ENCODE results near the gene SLC6A7. TPM values are rescaled to one million over a fixed set of nuclear protein-coding genes. Genes with fewer than 3 reads are reported as not detected.
"Not testable (repeated sequence)": the region's sequence is repeated elsewhere in the genome, so short reads cannot be mapped to it uniquely, and the experiment has no call there.

Gene SLC6A7
- total RNA-seq, 2 experiments from 2014 or later, result not detected

GRCh38 chr5:150224483-150225027 is 34.7 kb downstream of the SLC6A7 start:
- CTCF ChIA-PET, result interaction anchor here (1.1 to 2.3 kb wide), 2 partner anchors 94 to 606 kb away, joined by 3 to 7 read pairs; no protein-coding TSS in a partner anchor
- Mint-ChIP-seq H3K9me3 (ENCODE audit: low read depth) (no peaks in the 10 kb centered on the region), H3K4me1 (no peaks in the 10 kb centered on the region), H3K36me3 (no peaks in the 10 kb centered on the region), H3K27me3 (peaks cover 5% of the 10 kb centered on the region), H3K4me3 (no peak overlapping the region), H3K27ac (no peak overlapping the region)
- ATAC-seq, result no peak
- DNase-seq, result no peak

DNA sequence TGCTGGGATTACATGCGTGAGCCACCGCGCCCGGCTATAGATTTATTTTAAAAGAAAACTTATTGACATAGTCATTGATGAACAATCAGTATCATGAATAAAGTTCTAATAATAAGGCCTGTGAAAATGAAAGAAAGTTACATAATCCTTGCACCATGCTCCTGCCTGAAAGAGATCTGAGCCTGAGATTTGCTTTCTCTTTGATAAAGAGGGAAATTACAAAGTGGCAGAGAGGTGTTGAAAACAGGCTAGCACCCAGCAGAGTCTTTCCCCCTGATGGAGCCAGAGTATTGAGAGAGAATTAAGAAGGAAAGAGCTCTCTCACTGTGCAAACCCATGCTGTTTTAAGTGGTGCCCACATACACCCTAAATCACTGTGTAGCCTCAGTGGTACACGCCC is 37.2 kb downstream of the SLC6A7 start:
- Mint-ChIP-seq H3K4me3 (no peak overlapping the region), H3K27ac (no peak overlapping the region), H3K27me3 (no peaks in the 10 kb centered on the region), H3K4me1 (no peaks in the 10 kb centered on the region), H3K9me3 (ENCODE audit: low read depth) (no peaks in the 10 kb centered on the region), H3K36me3 (no peaks in the 10 kb centered on the region)
- CTCF ChIA-PET, result interaction anchor here (0.7 kb wide), 1 partner anchor 9 kb away, joined by 4 read pairs; no protein-coding TSS in a partner anchor
- ATAC-seq, result no peak
- DNase-seq, result no peak

GRCh38 chr5:150227606-150228273 is 37.9 kb downstream of the SLC6A7 start:
- ATAC-seq, result no peak
- Mint-ChIP-seq H3K4me1 (no peaks in the 10 kb centered on the region), H3K27ac (no peak overlapping the region), H3K27me3 (no peaks in the 10 kb centered on the region), H3K9me3 (ENCODE audit: low read depth) (no peaks in the 10 kb centered on the region), H3K4me3 (no peak overlapping the region), H3K36me3 (no peaks in the 10 kb centered on the region)
- DNase-seq, result no peak
- CTCF ChIA-PET, result interaction anchor here (0.7 kb wide), 1 partner anchor 10 kb away, joined by 4 read pairs; no protein-coding TSS in a partner anchor

- H3K27me3 Mint-ChIP-seq, result no peaks in the 10 kb centered on the region
- CTCF ChIA-PET, result interaction anchor here (1.2 kb wide), 1 partner anchor 24 kb away, joined by 3 read pairs; no protein-coding TSS in a partner anchor
- H3K9me3 Mint-ChIP-seq (ENCODE audit: low read depth), result no peaks in the 10 kb centered on the region
- no peak for DNase-seq
- no peak for ATAC-seq
- no peaks in the 10 kb centered on the region for H3K4me1 Mint-ChIP-seq
- H3K36me3 Mint-ChIP-seq, result no peaks in the 10 kb centered on the region
- no peak overlapping the region for H3K4me3 Mint-ChIP-seq
- H3K27ac Mint-ChIP-seq, result no peak overlapping the region
Observed at GRCh38 chr5:150229571-150229970, 39.7 kb downstream of the SLC6A7 start.

DNA sequence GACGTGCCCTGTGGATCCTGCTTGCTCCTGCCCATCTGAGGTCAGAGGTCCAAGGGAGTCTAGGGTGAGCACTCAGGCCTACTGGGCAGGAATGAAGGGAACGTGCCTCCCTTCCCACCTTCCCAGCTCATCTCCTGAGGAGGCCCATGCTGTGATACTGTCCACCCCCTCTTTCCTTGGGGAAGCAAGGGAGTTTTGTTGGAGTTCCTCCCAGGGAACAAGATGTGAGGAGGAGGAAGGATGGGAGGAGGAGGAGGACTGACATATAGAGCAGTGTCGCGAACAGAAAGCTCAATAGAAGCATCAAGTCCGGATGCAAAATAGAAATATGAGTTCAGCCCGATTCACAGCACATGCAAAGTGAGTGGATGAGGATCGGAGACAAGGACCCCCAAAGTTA is 41.0 kb downstream of the SLC6A7 start:
- no peak overlapping the region for H3K4me3 Mint-ChIP-seq
- H3K27ac Mint-ChIP-seq, result no peak overlapping the region
- H3K9me3 Mint-ChIP-seq (ENCODE audit: low read depth), result no peaks in the 10 kb centered on the region
- no peaks in the 10 kb centered on the region for H3K36me3 Mint-ChIP-seq
- CTCF ChIA-PET, result interaction anchor here (1.4 kb wide), 1 partner anchor 24 kb away, joined by 3 read pairs; no protein-coding TSS in a partner anchor
- no peak for DNase-seq
- no peaks in the 10 kb centered on the region for H3K4me1 Mint-ChIP-seq
- ATAC-seq, result no peak
- peaks cover 4% of the 10 kb centered on the region for H3K27me3 Mint-ChIP-seq

GRCh38 chr5:150233706-150234105 is 43.8 kb downstream of the SLC6A7 start:
- H3K27me3 Mint-ChIP-seq; H3K4me1 Mint-ChIP-seq; DNase-seq; H3K4me3 Mint-ChIP-seq; H3K36me3 Mint-ChIP-seq; ATAC-seq; H3K9me3 Mint-ChIP-seq (ENCODE audit: low read depth); H3K27ac Mint-ChIP-seq: not testable (repeated sequence)
- CTCF ChIA-PET, result interaction anchor here (1.3 to 3.0 kb wide), 2 partner anchors 15 to 58 kb away, joined by 3 to 11 read pairs; no protein-coding TSS in a partner anchor

DNA sequence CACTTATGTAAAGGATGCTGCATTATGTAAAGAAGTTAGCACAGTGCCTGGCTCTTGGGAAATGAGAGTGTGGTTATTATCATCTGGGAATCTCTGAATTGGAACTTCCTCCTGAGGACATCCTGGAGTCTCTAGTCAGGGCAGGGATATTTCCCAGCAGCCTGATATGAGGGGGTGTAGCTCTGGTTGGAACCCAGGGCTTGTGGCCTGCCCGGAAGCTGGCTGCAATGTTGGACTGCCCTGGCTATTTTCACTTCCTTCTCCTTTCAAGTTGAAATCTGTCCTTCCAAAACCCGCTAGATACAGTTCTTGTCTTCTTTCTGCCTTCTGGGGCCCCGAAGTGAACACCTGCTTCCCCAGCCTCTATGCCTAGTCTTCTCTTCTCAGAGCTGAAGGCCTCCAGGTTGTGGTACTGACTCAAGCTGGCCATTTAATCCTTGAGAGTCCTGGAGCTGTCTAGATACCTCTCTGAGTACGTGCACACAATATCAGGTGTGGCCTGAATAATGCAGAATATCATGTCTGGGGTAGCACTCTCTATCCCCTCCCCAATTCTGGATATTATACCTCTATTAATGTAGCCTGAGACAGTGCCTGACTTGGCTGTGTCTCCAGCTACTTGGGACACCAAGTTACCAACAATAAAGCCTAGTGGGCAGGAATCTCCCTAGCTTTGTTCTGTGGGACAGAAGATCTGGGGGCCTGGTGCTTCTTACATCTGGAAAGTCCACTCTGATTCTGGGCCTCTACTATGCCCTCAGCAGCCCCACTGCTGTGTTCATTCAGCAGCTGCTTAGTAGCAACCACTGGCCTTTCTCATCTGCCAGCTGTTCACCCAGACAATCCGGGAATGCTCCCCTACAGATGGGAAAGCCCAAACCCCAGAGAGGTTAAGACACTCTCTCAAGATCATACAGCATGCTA is 45.0 kb downstream of the SLC6A7 start:
- H3K4me3 Mint-ChIP-seq, result no peak overlapping the region
- DNase-seq (no peak), ATAC-seq (no peak)
- no peaks in the 10 kb centered on the region for H3K36me3 Mint-ChIP-seq
- no peak overlapping the region for H3K27ac Mint-ChIP-seq
- CTCF ChIA-PET, result interaction anchor here (1.0 to 3.0 kb wide), 3 partner anchors 17 to 59 kb away, joined by 3 to 11 read pairs (median 3); no protein-coding TSS in a partner anchor
- no peaks in the 10 kb centered on the region for H3K9me3 Mint-ChIP-seq (ENCODE audit: low read depth)
- H3K4me1 Mint-ChIP-seq, result no peaks in the 10 kb centered on the region
- H3K27me3 Mint-ChIP-seq, result peaks cover 4% of the 10 kb centered on the region

- CTCF ChIA-PET, result interaction anchor here (1.0 kb wide), 1 partner anchor 31 kb away, joined by 3 read pairs; no protein-coding TSS in a partner anchor
Observed at GRCh38 chr5:150235500-150235854, 45.6 kb downstream of the SLC6A7 start.

DNA sequence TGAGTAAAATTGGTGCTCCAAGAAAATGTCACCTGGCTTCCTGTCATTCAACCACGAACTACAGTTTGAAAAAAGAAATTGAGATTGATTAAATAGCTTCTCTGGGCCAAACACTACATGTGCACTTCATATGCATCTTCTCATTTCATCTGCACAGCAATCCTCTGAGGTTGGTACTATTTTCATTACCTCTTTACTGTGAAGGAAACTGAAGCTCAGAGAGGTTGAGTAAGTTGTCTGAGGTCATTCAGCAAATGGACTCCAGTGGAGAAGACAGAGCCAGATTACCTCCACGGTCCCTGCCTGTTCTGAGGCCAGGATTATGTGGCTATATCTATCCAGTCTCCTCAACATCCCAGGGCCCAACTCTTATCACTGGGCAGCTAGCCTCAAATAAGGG is 46.5 kb downstream of the SLC6A7 start:
- CTCF ChIA-PET, result interaction anchor here (0.6 kb wide), 2 partner anchors 173 to 705 kb away, joined by 3 read pairs; no protein-coding TSS in a partner anchor
- no peak overlapping the region for H3K4me3 Mint-ChIP-seq
- H3K36me3 Mint-ChIP-seq, result no peaks in the 10 kb centered on the region
- no peaks in the 10 kb centered on the region for H3K9me3 Mint-ChIP-seq (ENCODE audit: low read depth)
- H3K4me1 Mint-ChIP-seq, result no peaks in the 10 kb centered on the region
- no peak overlapping the region for H3K27ac Mint-ChIP-seq
- peaks cover 4% of the 10 kb centered on the region for H3K27me3 Mint-ChIP-seq
- DNase-seq (no peak), ATAC-seq (no peak)

More at GRCh38 chr5:150235500-150235854, 45.6 kb downstream of the SLC6A7 start:
- no peak overlapping the region for H3K4me3 Mint-ChIP-seq
- H3K27me3 Mint-ChIP-seq, result peaks cover 4% of the 10 kb centered on the region
- ATAC-seq (no peak), DNase-seq (no peak)
- H3K36me3 Mint-ChIP-seq, result no peaks in the 10 kb centered on the region
- no peaks in the 10 kb centered on the region for H3K9me3 Mint-ChIP-seq (ENCODE audit: low read depth)
- H3K27ac Mint-ChIP-seq, result no peak overlapping the region
- H3K4me1 Mint-ChIP-seq, result no peaks in the 10 kb centered on the region

- CTCF ChIA-PET, result no interaction called here
- Mint-ChIP-seq H3K4me1 (no peaks in the 10 kb centered on the region), H3K9me3 (ENCODE audit: low read depth) (no peaks in the 10 kb centered on the region), H3K4me3 (no peak overlapping the region), H3K27ac (no peak overlapping the region), H3K27me3 (peaks cover 4% of the 10 kb centered on the region), H3K36me3 (no peaks in the 10 kb centered on the region)
- no peak for DNase-seq
- no peak for ATAC-seq
Observed at GRCh38 chr5:150236981-150237754, 47.3 kb downstream of the SLC6A7 start.

GRCh38 chr5:150238646-150239045 is 48.8 kb downstream of the SLC6A7 start:
- CTCF ChIA-PET, result no interaction called here

DNA sequence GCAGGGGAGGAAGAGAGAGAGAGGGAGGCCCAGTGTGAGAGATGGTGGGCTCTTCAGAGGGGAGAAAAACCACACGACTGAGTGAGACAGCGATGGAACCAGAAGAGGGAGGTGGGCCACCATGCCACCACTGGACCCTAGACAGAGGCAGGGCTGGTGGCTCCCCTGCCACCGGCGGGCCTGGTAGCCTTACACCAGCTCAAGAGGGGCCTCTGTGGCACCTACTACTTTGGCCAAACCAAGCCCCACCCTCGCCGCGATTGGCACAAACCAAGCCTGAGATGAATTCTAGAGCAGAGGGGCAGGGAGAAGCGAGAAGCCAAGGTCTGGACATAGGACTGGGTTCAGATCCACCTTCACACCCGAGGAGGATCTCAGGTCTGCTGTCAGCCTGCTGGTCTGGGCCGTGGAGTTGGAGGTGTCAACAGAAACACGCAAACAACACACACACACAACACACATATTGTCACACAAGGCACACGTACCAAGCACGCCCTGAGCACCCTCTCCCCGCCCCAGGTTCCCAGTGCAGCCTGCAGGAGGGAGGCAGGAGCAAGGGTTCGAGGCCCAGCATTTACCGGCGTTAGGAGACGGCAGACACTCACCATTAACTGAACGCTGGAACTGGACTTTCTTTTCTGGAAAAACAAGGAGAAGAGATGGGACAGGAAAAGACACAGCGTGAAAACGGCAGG is 49.4 kb downstream of the SLC6A7 start:
- Mint-ChIP-seq H3K4me1 (no peaks in the 10 kb centered on the region), H3K36me3 (no peaks in the 10 kb centered on the region), H3K9me3 (ENCODE audit: low read depth) (no peaks in the 10 kb centered on the region), H3K27me3 (peaks cover 7% of the 10 kb centered on the region), H3K4me3 (no peak overlapping the region), H3K27ac (no peak overlapping the region)
- DNase-seq (no peak), ATAC-seq (no peak)
- CTCF ChIA-PET, result no interaction called here

More at GRCh38 chr5:150238646-150239045, 48.8 kb downstream of the SLC6A7 start:
- H3K27me3 Mint-ChIP-seq, result peaks cover 4% of the 10 kb centered on the region
- no peak overlapping the region for H3K4me3 Mint-ChIP-seq
- no peak for ATAC-seq
- H3K27ac Mint-ChIP-seq, result no peak overlapping the region
- no peaks in the 10 kb centered on the region for H3K4me1 Mint-ChIP-seq
- no peak for DNase-seq
- no peaks in the 10 kb centered on the region for H3K9me3 Mint-ChIP-seq (ENCODE audit: low read depth)
- H3K36me3 Mint-ChIP-seq, result no peaks in the 10 kb centered on the region
